Duodenal mucosa (tissue), 2 donors: ENCODE data around the gene RABGAP1L.
"Not testable (repeated sequence)": the region's sequence is repeated elsewhere in the genome, so short reads cannot be mapped to it uniquely, and the experiment has no call there.

Experiments used
- H3K27ac ChIP-seq: one replicate; pipeline ENCODE4 v1.7.0; 2013; ENCODE audit warnings: low read depth, low read length
- H3K27me3 ChIP-seq, 2 donors: one replicate each; pipeline ENCODE4 v1.7.0; 2013; ENCODE audit warnings: low read length in 2 of 2, control low read depth in 1 of 2; ENCODE audit not compliant: insufficient read depth in 2 of 2, control insufficient read depth in 1 of 2
- H3K36me3 ChIP-seq, 2 donors: one replicate each; pipeline ENCODE4 v1.7.0; 2013; ENCODE audit warnings: low read length in 2 of 2, control low read depth in 1 of 2; ENCODE audit not compliant: insufficient read depth in 2 of 2, control insufficient read depth in 1 of 2
- H3K4me1 ChIP-seq, 2 donors: one replicate each; pipeline ENCODE4 v1.7.0; 2013; ENCODE audit warnings: low read length in 2 of 2, control low read depth in 1 of 2; ENCODE audit not compliant: insufficient read depth in 2 of 2, control insufficient read depth in 1 of 2
- H3K4me3 ChIP-seq, 2 donors: one replicate each; pipeline ENCODE4 v1.7.0; 2013; ENCODE audit warnings: low read length in 2 of 2, low read depth in 1 of 2
- H3K9ac ChIP-seq, 2 donors: one replicate each; pipeline ENCODE4 v1.7.0; 2013; ENCODE audit warnings: low read length in 2 of 2, low read depth in 1 of 2
- H3K9me3 ChIP-seq, 2 donors: one replicate each; pipeline ENCODE4 v1.7.0; 2013; ENCODE audit warnings: low read length in 2 of 2, control low read depth in 1 of 2; ENCODE audit not compliant: control insufficient read depth in 1 of 2

The RABGAP1L gene

GRCh38 chr1:174626031-174627025 is 467.0 kb downstream of the RABGAP1L start:
- Histone ChIP-seq H3K36me3 (no peaks in the 10 kb centered on the region), H3K9me3 (no peaks in the 10 kb centered on the region), H3K9ac (no peak overlapping the region), H3K4me3 (no peak overlapping the region), H3K27ac (no peak overlapping the region), H3K27me3 (no peaks in the 10 kb centered on the region), H3K4me1 (no peaks in the 10 kb centered on the region)

- Histone ChIP-seq H3K36me3 (peaks cover 6 to 10% of the 10 kb centered on the region in 2 donors), H3K4me1 (no peaks in the 10 kb centered on the region), H3K27me3 (no peaks in the 10 kb centered on the region), H3K9ac (no peak overlapping the region), H3K27ac (no peak overlapping the region), H3K9me3 (no peaks in the 10 kb centered on the region), H3K4me3 (no peak overlapping the region)
These were observed 478.2 kb downstream of the RABGAP1L start for GRCh38 chr1:174637487-174637886.

- H3K4me1 ChIP-seq, result no peaks in the 10 kb centered on the region
- no peaks in the 10 kb centered on the region for H3K9me3 ChIP-seq
- no peak overlapping the region for H3K9ac ChIP-seq
- H3K27me3 ChIP-seq, result no peaks in the 10 kb centered on the region
- H3K36me3 ChIP-seq, result peaks cover 6 to 10% of the 10 kb centered on the region in 2 donors
- H3K27ac ChIP-seq, result no peak overlapping the region
- no peak overlapping the region for H3K4me3 ChIP-seq
These were observed 480.1 kb downstream of the RABGAP1L start for GRCh38 chr1:174639461-174639860.

DNA sequence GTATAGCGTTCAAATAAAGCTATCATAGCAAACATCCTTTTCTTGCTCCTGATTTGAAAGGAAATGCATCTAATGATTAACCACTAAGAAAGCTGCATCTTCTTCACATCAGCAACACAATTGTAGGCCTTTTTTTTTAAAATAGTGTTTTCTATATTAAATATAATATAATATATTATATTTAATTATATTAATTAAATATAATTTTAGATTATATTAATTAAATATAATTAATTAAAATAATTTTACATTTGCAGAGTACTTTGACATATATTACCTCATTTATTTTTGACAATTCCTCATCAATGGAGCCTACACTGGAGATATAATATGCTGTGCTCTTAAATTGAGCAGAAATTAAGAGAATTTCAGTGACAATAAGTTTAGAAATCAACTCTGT is 481.5 kb downstream of the RABGAP1L start:
- H3K27ac ChIP-seq, result no peak overlapping the region
- no peak overlapping the region for H3K4me3 ChIP-seq
- H3K9ac ChIP-seq, result no peak overlapping the region
- H3K4me1 ChIP-seq, result no peaks in the 10 kb centered on the region
- H3K27me3 ChIP-seq, result no peaks in the 10 kb centered on the region
- peaks cover 6 to 10% of the 10 kb centered on the region in 2 donors for H3K36me3 ChIP-seq
- no peaks in the 10 kb centered on the region for H3K9me3 ChIP-seq

- Histone ChIP-seq H3K9ac (no peak overlapping the region), H3K27me3 (no peaks in the 10 kb centered on the region), H3K4me3 (no peak overlapping the region), H3K9me3 (no peaks in the 10 kb centered on the region), H3K27ac (no peak overlapping the region), H3K4me1 (no peaks in the 10 kb centered on the region), H3K36me3 (peaks cover 5 to 9% of the 10 kb centered on the region in 2 donors)
These were observed 483.1 kb downstream of the RABGAP1L start for GRCh38 chr1:174642393-174642792.

GRCh38 chr1:174643206-174643605 is 483.9 kb downstream of the RABGAP1L start:
- H3K36me3 ChIP-seq, result peaks cover 0 to 1% of the 10 kb centered on the region in 2 donors
- no peaks in the 10 kb centered on the region for H3K27me3 ChIP-seq
- no peak overlapping the region for H3K4me3 ChIP-seq
- H3K27ac ChIP-seq, result no peak overlapping the region
- no peak overlapping the region for H3K9ac ChIP-seq
- no peaks in the 10 kb centered on the region for H3K9me3 ChIP-seq
- H3K4me1 ChIP-seq, result no peaks in the 10 kb centered on the region

DNA sequence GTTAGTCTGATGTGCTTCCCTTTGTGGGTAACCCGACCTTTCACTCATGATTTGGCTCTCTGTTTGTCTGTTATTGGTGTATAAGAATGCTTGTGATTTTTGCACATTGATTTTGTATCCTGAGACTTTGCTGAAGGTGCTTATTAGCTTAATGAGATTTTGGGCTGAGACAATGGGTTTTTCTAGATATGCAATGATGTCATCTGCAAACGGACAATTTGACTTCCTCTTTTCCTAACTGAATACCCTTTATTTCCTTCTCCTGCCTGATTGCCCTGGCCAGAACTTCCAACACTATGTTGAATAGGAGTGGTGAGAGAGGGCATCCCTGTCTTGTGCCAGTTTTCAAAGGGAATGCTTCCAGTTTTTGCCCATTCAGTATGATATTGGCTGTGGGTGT is 490.3 kb downstream of the RABGAP1L start:
- not testable (repeated sequence) for H3K4me1 ChIP-seq, H3K9ac ChIP-seq, H3K27me3 ChIP-seq, H3K27ac ChIP-seq, H3K4me3 ChIP-seq, H3K36me3 ChIP-seq, H3K9me3 ChIP-seq

GRCh38 chr1:174652569-174653280 is 493.4 kb downstream of the RABGAP1L start:
- no peaks in the 10 kb centered on the region for H3K36me3 ChIP-seq
- no peaks in the 10 kb centered on the region for H3K27me3 ChIP-seq
- no peak overlapping the region for H3K27ac ChIP-seq
- no peak overlapping the region for H3K9ac ChIP-seq
- H3K9me3 ChIP-seq, result no peaks in the 10 kb centered on the region
- peaks cover 4 to 6% of the 10 kb centered on the region in 2 donors for H3K4me1 ChIP-seq
- no peak overlapping the region for H3K4me3 ChIP-seq

GRCh38 chr1:174654560-174654959 is 495.2 kb downstream of the RABGAP1L start:
- no peak overlapping the region for H3K27ac ChIP-seq
- H3K9ac ChIP-seq, result no peak overlapping the region
- no peaks in the 10 kb centered on the region for H3K9me3 ChIP-seq
- H3K4me1 ChIP-seq, result peaks cover 4 to 6% of the 10 kb centered on the region in 2 donors
- no peaks in the 10 kb centered on the region for H3K36me3 ChIP-seq
- H3K27me3 ChIP-seq, result no peaks in the 10 kb centered on the region
- no peak overlapping the region for H3K4me3 ChIP-seq

DNA sequence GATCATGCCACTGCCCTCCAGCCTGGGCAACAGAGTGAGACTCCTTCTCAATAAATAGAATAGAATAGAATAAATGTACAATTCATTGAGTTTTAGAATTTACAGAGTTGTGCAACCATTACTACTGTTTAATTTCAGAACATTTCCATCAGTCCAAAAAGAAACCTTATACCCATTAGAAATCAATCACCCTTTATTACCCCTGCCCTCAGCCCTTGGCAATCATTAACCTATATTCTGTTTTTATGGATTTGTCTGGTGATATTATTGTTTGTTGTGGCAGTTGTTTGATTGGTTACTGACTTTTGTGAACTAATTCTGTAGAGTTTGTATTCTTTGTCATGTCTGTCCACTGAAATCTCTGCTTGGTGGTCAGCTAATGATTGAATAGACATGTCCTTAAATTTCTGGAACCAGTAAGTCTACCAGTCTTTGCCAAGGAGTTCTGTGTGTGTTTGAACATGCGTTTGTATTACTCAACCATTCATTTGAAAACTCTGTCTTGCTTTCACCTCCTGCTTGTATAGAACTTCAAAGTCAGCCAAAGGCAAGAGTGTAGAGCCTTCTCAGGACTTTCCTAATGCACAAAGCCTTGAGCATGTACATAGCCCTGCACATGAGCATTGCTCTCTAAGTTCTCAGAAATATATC is 497.2 kb downstream of the RABGAP1L start:
- no peak overlapping the region for H3K9ac ChIP-seq
- no peaks in the 10 kb centered on the region for H3K27me3 ChIP-seq
- no peak overlapping the region for H3K27ac ChIP-seq
- peaks cover 4 to 6% of the 10 kb centered on the region in 2 donors for H3K4me1 ChIP-seq
- no peak overlapping the region for H3K4me3 ChIP-seq
- no peaks in the 10 kb centered on the region for H3K36me3 ChIP-seq
- no peaks in the 10 kb centered on the region for H3K9me3 ChIP-seq
